ENCODE measurements around the gene PPP2CA. TPM values are rescaled to one million over a fixed set of nuclear protein-coding genes. Genes with fewer than 3 reads are reported as not detected.
"Not testable (repeated sequence)": the region's sequence is repeated elsewhere in the genome, so short reads cannot be mapped to it uniquely, and the experiment has no call there.

The PPP2CA gene
- total RNA-seq, 1 donor from 2014 or later = 96.9 TPM

- no peaks in the 10 kb centered on the region for H3K36me3 ChIP-seq
- peaks cover 35% of the 10 kb centered on the region for H3K4me1 ChIP-seq
- intact Hi-C loops (cut with DNase I) = no loop called here
- peak; percentile 91 for DNase-seq
- H3K9me3 ChIP-seq = no peaks in the 10 kb centered on the region
- no peaks in the 10 kb centered on the region for H3K27me3 ChIP-seq (ENCODE audit: low read depth)
- peak overlapping the region; percentile 100 for H3K27ac ChIP-seq
- no peak for TF ChIP-seq CTCF (IDR thresholded peaks at IDR 0.05)
- H3K4me3 ChIP-seq = peak overlapping the region; percentile 98
- ATAC-seq = peak; percentile 87
Measured at GRCh38 chr5:134226441-134227192, 744 bp upstream of the PPP2CA start.

GRCh38 chr5:134224888-134225779, 739 bp downstream of the PPP2CA start:
- Histone ChIP-seq H3K27ac (peak overlapping the region; percentile 100), H3K4me3 (peak overlapping the region; percentile 98), H3K36me3 (no peaks in the 10 kb centered on the region), H3K4me1 (peaks cover 48% of the 10 kb centered on the region), H3K9me3 (no peaks in the 10 kb centered on the region), H3K27me3 (ENCODE audit: low read depth) (no peaks in the 10 kb centered on the region)
- intact Hi-C loops (cut with DNase I) = no loop called here
- peak; percentile 57 to 65 for ATAC-seq
- peak; percentile 28 for TF ChIP-seq CTCF (IDR thresholded peaks at IDR 0.05)
- peak; percentile 72 for DNase-seq

GRCh38 chr5:134223406-134224248, 2.2 kb downstream of the PPP2CA start:
- ATAC-seq = no peak
- Histone ChIP-seq H3K36me3 (no peaks in the 10 kb centered on the region), H3K4me1 (peaks cover 63% of the 10 kb centered on the region), H3K4me3 (peak overlapping the region; percentile 98), H3K27me3 (ENCODE audit: low read depth) (no peaks in the 10 kb centered on the region), H3K27ac (peak overlapping the region; percentile 100), H3K9me3 (no peaks in the 10 kb centered on the region)
- intact Hi-C loops (cut with DNase I) = no loop called here
- TF ChIP-seq CTCF (IDR thresholded peaks at IDR 0.05) = no peak
- no peak for DNase-seq

- H3K9me3 ChIP-seq; intact Hi-C loops (cut with DNase I); H3K27me3 ChIP-seq (ENCODE audit: low read depth); ATAC-seq; H3K27ac ChIP-seq; H3K36me3 ChIP-seq; DNase-seq: not testable (repeated sequence)
- H3K4me3 ChIP-seq = peak overlapping the region; percentile 20
- peaks cover 68% of the 10 kb centered on the region for H3K4me1 ChIP-seq
Measured at GRCh38 chr5:134221690-134222089, 4.2 kb downstream of the PPP2CA start.

- H3K4me1 ChIP-seq = peaks cover 55% of the 10 kb centered on the region
- H3K4me3 ChIP-seq = no peak overlapping the region
- no peaks in the 10 kb centered on the region for H3K27me3 ChIP-seq (ENCODE audit: low read depth)
- H3K9me3 ChIP-seq = peaks cover 10% of the 10 kb centered on the region
- DNase-seq (no peak), ATAC-seq (no peak)
- no peak for TF ChIP-seq CTCF (IDR thresholded peaks at IDR 0.05)
- H3K27ac ChIP-seq = no peak overlapping the region
- H3K36me3 ChIP-seq = no peaks in the 10 kb centered on the region
- intact Hi-C loops (cut with DNase I) = no loop called here
Measured at GRCh38 chr5:134215757-134216156, 10.1 kb downstream of the PPP2CA start.

- Histone ChIP-seq H3K9me3 (peaks cover 10% of the 10 kb centered on the region), H3K4me1 (peaks cover 46% of the 10 kb centered on the region)
- H3K27ac ChIP-seq; intact Hi-C loops (cut with DNase I); ATAC-seq; H3K36me3 ChIP-seq; DNase-seq; H3K4me3 ChIP-seq; H3K27me3 ChIP-seq (ENCODE audit: low read depth): not testable (repeated sequence)
Measured at GRCh38 chr5:134211263-134212031, 14.4 kb downstream of the PPP2CA start.

All from lower lobe of right lung (tissue), 2 donors.